WTC11 (cell line): ENCODE results near the gene MPZL3. TPM values are rescaled to one million over a fixed set of nuclear protein-coding genes. Genes with fewer than 3 reads are reported as not detected.

Experiments used
- ATAC-seq: fragments of 200-7000 bp; cut with Tn5 transposase; 2 replicates; pipeline ENCODE4 v1.10.0; 2021; ENCODE audit warnings: mild to moderate bottlenecking, moderate library complexity
- CTCF ChIA-PET: fragments of 300-600 bp; sonication (Branson Sonifier 250); formaldehyde crosslinking; loops from one replicate; lab custom pipeline; 2021; ENCODE audit warnings: antibody characterized with exemption; lab: Charles Lee
- POLR2A ChIA-PET: fragments of 350-600 bp; sonication (Branson Sonifier 250); formaldehyde crosslinking; loops from one replicate; lab custom pipeline; 2021; ENCODE audit warnings: antibody characterized with exemption; lab: Charles Lee
- DNase-seq: peaks from one replicate; pipeline ENCODE4 v3.0.0; 2021; ENCODE audit warnings: low spot score
- H3K27ac Mint-ChIP-seq: 2 replicates; pipeline ENCODE4 v1.8.0; 2021; ENCODE audit warnings: mixed read lengths
- H3K27me3 Mint-ChIP-seq: 2 replicates; pipeline ENCODE4 v1.8.0; 2021; ENCODE audit warnings: low read depth, mild to moderate bottlenecking, moderate library complexity, mixed read lengths
- H3K36me3 Mint-ChIP-seq: 2 replicates; pipeline ENCODE4 v1.8.0; 2021; ENCODE audit warnings: mixed read lengths
- H3K4me1 Mint-ChIP-seq: 2 replicates; pipeline ENCODE4 v1.8.0; 2022; ENCODE audit warnings: mixed read lengths
- H3K4me3 Mint-ChIP-seq: 2 replicates; pipeline ENCODE4 v1.8.0; 2021; ENCODE audit warnings: mild to moderate bottlenecking, moderate library complexity, mixed read lengths
- H3K9me3 Mint-ChIP-seq: 2 replicates; pipeline ENCODE4 v1.8.0; 2021; ENCODE audit warnings: mixed read lengths
- ATF3 ChIP-seq: sonication (generic); formaldehyde crosslinking; conservative IDR thresholded peaks from 2 replicates; pipeline ENCODE4 v1.8.1; 2022; ENCODE audit warnings: mild to moderate bottlenecking, missing genetic modification reagents
- CBFB ChIP-seq: sonication (generic); formaldehyde crosslinking; IDR thresholded peaks from 2 replicates; pipeline ENCODE4 v1.8.1; 2022; ENCODE audit warnings: mild to moderate bottlenecking, low read depth, missing genetic modification reagents
- CDX4 ChIP-seq: fragments of 250-450 bp; sonication (Bioruptor Pico); IDR thresholded peaks from 2 replicates; pipeline ENCODE4 v1.9.0; 2021; ENCODE audit warnings: moderate library complexity, mild to moderate bottlenecking, inconsistent platforms, borderline replicate concordance
- ETV6 ChIP-seq: sonication (generic); formaldehyde crosslinking; IDR thresholded peaks from 2 replicates; pipeline ENCODE4 v1.8.1; 2022; ENCODE audit warnings: mild to moderate bottlenecking, missing genetic modification reagents
- GTF2I ChIP-seq: fragments of 250-450 bp; sonication (Bioruptor Pico); conservative IDR thresholded peaks from 2 replicates; pipeline ENCODE4 v1.4.0; 2021; ENCODE audit warnings: mild to moderate bottlenecking
- IRF1 ChIP-seq: sonication (generic); formaldehyde crosslinking; IDR thresholded peaks from 2 replicates; pipeline ENCODE4 v1.8.0; 2023; ENCODE audit warnings: missing genetic modification reagents
- JAZF1 ChIP-seq: fragments of 250-450 bp; sonication (Bioruptor Pico); IDR thresholded peaks from 2 replicates; pipeline ENCODE4 v1.9.0; 2021; ENCODE audit warnings: moderate library complexity, mild to moderate bottlenecking, inconsistent platforms
- KAT7 ChIP-seq: sonication (generic); formaldehyde crosslinking; IDR thresholded peaks from 2 replicates; pipeline ENCODE4 v1.8.1; 2023; ENCODE audit warnings: missing genetic modification reagents, mild to moderate bottlenecking, borderline replicate concordance
- MYBL2 ChIP-seq: sonication (generic); formaldehyde crosslinking; IDR thresholded peaks from 2 replicates; pipeline ENCODE4 v1.8.1; 2023; ENCODE audit warnings: mild to moderate bottlenecking, moderate library complexity, missing genetic modification reagents
- NFATC4 ChIP-seq: fragments of 250-450 bp; sonication (Bioruptor Pico); IDR thresholded peaks from 2 replicates; pipeline ENCODE4 v1.9.0; 2021; ENCODE audit warnings: mild to moderate bottlenecking
- NFE2L1 ChIP-seq: sonication (generic); formaldehyde crosslinking; IDR thresholded peaks from 2 replicates; pipeline ENCODE4 v1.8.1; 2023; ENCODE audit warnings: missing genetic modification reagents
- PRDM15 ChIP-seq: sonication (generic); formaldehyde crosslinking; IDR thresholded peaks from 2 replicates; pipeline ENCODE4 v1.8.0; 2022; ENCODE audit warnings: missing genetic modification reagents
- PRRX2 ChIP-seq: fragments of 250-450 bp; sonication (Bioruptor Pico); IDR thresholded peaks from 2 replicates; pipeline ENCODE4 v1.8.0; 2021; ENCODE audit warnings: mild to moderate bottlenecking
- RELA ChIP-seq: sonication (generic); formaldehyde crosslinking; IDR thresholded peaks from 2 replicates; pipeline ENCODE4 v1.8.1; 2022; ENCODE audit warnings: missing genetic modification reagents, mild to moderate bottlenecking, borderline replicate concordance
- SP1 ChIP-seq: sonication (generic); formaldehyde crosslinking; conservative IDR thresholded peaks from 2 replicates; pipeline ENCODE4 v1.8.1; 2022; ENCODE audit warnings: missing genetic modification reagents
- ZBTB21 ChIP-seq: sonication (generic); formaldehyde crosslinking; IDR thresholded peaks from 2 replicates; pipeline ENCODE4 v1.8.1; 2023; ENCODE audit warnings: mild to moderate bottlenecking, missing genetic modification reagents, borderline replicate concordance
- ZNF232 ChIP-seq: sonication (generic); formaldehyde crosslinking; IDR thresholded peaks from 2 replicates; pipeline ENCODE4 v1.8.0; 2022; ENCODE audit warnings: mild to moderate bottlenecking, missing genetic modification reagents
- ZNF317 ChIP-seq: sonication (generic); formaldehyde crosslinking; IDR thresholded peaks from 2 replicates; pipeline ENCODE4 v1.8.1; 2023; ENCODE audit warnings: low read depth, mild to moderate bottlenecking, moderate library complexity, missing genetic modification reagents, borderline replicate concordance
- ZNF425 ChIP-seq: fragments of 250-450 bp; sonication (Bioruptor Pico); conservative IDR thresholded peaks from 2 replicates; pipeline ENCODE4 v1.9.0; 2021; ENCODE audit warnings: mild to moderate bottlenecking
- total RNA-seq: library from RNA; stranded (reverse); gene quantifications from 3 replicates; pipeline ENCODE4 v1.2.3, GENCODE V29; 2021
- TF ChIP-seq, protein P1 (sequence below): sonication (generic); formaldehyde crosslinking; IDR thresholded peaks from 2 replicates; pipeline ENCODE4 v1.8.0; 2023; ENCODE audit warnings: mild to moderate bottlenecking, missing genetic modification reagents

MPZL3 gene
- total RNA-seq, 1 experiment from 2014 or later = 2.1 TPM

- TF ChIP-seq, protein P1, sequence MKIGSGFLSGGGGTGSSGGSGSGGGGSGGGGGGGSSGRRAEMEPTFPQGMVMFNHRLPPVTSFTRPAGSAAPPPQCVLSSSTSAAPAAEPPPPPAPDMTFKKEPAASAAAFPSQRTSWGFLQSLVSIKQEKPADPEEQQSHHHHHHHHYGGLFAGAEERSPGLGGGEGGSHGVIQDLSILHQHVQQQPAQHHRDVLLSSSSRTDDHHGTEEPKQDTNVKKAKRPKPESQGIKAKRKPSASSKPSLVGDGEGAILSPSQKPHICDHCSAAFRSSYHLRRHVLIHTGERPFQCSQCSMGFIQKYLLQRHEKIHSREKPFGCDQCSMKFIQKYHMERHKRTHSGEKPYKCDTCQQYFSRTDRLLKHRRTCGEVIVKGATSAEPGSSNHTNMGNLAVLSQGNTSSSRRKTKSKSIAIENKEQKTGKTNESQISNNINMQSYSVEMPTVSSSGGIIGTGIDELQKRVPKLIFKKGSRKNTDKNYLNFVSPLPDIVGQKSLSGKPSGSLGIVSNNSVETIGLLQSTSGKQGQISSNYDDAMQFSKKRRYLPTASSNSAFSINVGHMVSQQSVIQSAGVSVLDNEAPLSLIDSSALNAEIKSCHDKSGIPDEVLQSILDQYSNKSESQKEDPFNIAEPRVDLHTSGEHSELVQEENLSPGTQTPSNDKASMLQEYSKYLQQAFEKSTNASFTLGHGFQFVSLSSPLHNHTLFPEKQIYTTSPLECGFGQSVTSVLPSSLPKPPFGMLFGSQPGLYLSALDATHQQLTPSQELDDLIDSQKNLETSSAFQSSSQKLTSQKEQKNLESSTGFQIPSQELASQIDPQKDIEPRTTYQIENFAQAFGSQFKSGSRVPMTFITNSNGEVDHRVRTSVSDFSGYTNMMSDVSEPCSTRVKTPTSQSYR (CRISPR knock-in tag) = no peak
- no peak for TF ChIP-seq GTF2I
- TF ChIP-seq, all 79 proteins: peak for 0
Measured at GRCh38 chr11:118226296-118226695, 25.9 kb downstream of the MPZL3 start (continued).

GRCh38 chr11:118224511-118225188 lies 27.5 kb downstream of the MPZL3 start, which contains the start of gene JAML:
Gene JAML, minus strand, starts transcription at chr11:118225011. Its CDS starts 10,145 bp downstream, at chr11:118214866.
- ChIA-PET POLR2A (no interaction called here), CTCF (interaction anchor here (1.2 kb wide), 1 partner anchor 26 kb away, joined by 3 read pairs; no protein-coding TSS in a partner anchor)
- Mint-ChIP-seq H3K27ac (no peak within 1 kb of the TSS), H3K4me1 (no peaks in the 10 kb centered on the region), H3K4me3 (no peak within 1 kb of the TSS), H3K36me3 (no peaks in the 10 kb centered on the region), H3K27me3 (peaks cover 6% of the 10 kb centered on the region), H3K9me3 (no peaks in the 10 kb centered on the region; the same call in 1 of the 2 replicates)
- ATAC-seq (no peak), DNase-seq (no peak)
- TF ChIP-seq NFATC4 (CRISPR knock-in tag) = no peak
- no peak for TF ChIP-seq MYBL2 (CRISPR knock-in tag)
- TF ChIP-seq ZNF317 (CRISPR knock-in tag) = no peak
- no peak for TF ChIP-seq CBFB
- TF ChIP-seq IRF1 = no peak
- no peak for TF ChIP-seq CDX4 (CRISPR knock-in tag)
- no peak for TF ChIP-seq ZNF425 (CRISPR knock-in tag)
- no peak for TF ChIP-seq ATF3 (CRISPR knock-in tag)
- TF ChIP-seq ZBTB21 (CRISPR knock-in tag) = no peak
- TF ChIP-seq NFE2L1 (CRISPR knock-in tag) = no peak
- no peak for TF ChIP-seq ETV6
- TF ChIP-seq, all 79 proteins: peak for 0

GRCh38 chr11:118223992-118224391 lies 28.2 kb downstream of the MPZL3 start:
- H3K4me1 Mint-ChIP-seq = no peaks in the 10 kb centered on the region
- TF ChIP-seq SP1 = no peak
- TF ChIP-seq JAZF1 (CRISPR knock-in tag) = no peak
- TF ChIP-seq, protein P1 (CRISPR knock-in tag) = no peak
- no peak for TF ChIP-seq KAT7
- TF ChIP-seq PRRX2 (CRISPR knock-in tag) = no peak
- no peak for TF ChIP-seq RELA (CRISPR knock-in tag)
- TF ChIP-seq PRDM15 (CRISPR knock-in tag) = no peak
- TF ChIP-seq ZNF232 (CRISPR knock-in tag) = no peak

More at GRCh38 chr11:118223992-118224391, 28.2 kb downstream of the MPZL3 start:
- no peak for DNase-seq
- H3K27me3 Mint-ChIP-seq = peaks cover 6% of the 10 kb centered on the region
- H3K36me3 Mint-ChIP-seq = no peaks in the 10 kb centered on the region
- POLR2A ChIA-PET = no interaction called here
- ATAC-seq = no peak
- H3K9me3 Mint-ChIP-seq = peaks cover 1% of the 10 kb centered on the region
- CTCF ChIA-PET = interaction anchor here (1.2 kb wide), 1 partner anchor 25 kb away, joined by 3 read pairs; no protein-coding TSS in a partner anchor
- no peak overlapping the region for H3K4me3 Mint-ChIP-seq
- no peak overlapping the region for H3K27ac Mint-ChIP-seq
